GM12801 (cell line): ENCODE measurements around the gene VAC14.

Experiments used
- TF ChIP-seq, protein P1 (sequence below): IDR thresholded peaks from one replicate; pipeline ENCODE4 v1.5.1; 2011; ENCODE audit warnings: control low read depth; ENCODE audit not compliant: insufficient read length; ENCODE audit errors: extremely low read depth

Gene VAC14

DNA sequence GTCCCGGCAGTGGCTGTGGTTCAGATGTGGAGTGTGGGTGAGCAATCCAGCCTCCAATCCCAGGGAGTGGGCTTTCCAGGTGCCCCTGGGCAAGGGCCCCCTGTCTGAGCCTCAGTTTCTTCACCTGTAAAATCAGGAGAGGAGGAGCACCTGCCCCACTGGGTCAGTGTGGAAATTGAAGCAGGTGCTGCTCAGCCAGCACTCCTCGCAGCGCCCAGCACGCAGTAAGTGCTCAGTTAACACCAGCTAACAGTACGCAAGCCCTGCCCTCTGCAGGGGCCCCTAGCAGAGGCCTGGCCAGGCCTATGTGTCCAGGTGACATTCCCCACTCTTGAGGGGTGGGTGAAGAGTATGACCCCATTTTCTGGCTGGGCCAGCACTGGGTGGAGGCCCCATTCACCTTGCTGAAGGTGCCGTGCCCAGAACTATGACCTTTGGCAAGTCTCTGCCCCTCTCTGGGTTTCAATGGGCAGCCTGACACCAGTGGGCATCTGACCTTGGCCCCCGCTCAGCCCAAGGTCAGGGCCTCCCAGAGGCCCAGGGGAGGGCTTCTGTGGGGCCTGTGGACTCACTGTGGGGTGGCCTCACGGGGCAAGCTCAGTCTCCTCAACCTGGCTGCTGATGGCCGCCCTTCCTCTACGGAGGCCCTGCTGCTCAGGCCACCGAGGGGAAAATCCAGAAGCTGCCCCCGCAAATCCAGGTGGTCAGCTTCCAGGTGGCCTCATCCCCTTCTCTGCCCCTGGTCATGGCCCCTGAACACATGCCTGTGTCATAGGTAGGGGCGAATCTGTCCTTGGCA, 117.6 kb downstream of the VAC14 start:
- TF ChIP-seq, protein P1, sequence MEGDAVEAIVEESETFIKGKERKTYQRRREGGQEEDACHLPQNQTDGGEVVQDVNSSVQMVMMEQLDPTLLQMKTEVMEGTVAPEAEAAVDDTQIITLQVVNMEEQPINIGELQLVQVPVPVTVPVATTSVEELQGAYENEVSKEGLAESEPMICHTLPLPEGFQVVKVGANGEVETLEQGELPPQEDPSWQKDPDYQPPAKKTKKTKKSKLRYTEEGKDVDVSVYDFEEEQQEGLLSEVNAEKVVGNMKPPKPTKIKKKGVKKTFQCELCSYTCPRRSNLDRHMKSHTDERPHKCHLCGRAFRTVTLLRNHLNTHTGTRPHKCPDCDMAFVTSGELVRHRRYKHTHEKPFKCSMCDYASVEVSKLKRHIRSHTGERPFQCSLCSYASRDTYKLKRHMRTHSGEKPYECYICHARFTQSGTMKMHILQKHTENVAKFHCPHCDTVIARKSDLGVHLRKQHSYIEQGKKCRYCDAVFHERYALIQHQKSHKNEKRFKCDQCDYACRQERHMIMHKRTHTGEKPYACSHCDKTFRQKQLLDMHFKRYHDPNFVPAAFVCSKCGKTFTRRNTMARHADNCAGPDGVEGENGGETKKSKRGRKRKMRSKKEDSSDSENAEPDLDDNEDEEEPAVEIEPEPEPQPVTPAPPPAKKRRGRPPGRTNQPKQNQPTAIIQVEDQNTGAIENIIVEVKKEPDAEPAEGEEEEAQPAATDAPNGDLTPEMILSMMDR: no peak

DNA sequence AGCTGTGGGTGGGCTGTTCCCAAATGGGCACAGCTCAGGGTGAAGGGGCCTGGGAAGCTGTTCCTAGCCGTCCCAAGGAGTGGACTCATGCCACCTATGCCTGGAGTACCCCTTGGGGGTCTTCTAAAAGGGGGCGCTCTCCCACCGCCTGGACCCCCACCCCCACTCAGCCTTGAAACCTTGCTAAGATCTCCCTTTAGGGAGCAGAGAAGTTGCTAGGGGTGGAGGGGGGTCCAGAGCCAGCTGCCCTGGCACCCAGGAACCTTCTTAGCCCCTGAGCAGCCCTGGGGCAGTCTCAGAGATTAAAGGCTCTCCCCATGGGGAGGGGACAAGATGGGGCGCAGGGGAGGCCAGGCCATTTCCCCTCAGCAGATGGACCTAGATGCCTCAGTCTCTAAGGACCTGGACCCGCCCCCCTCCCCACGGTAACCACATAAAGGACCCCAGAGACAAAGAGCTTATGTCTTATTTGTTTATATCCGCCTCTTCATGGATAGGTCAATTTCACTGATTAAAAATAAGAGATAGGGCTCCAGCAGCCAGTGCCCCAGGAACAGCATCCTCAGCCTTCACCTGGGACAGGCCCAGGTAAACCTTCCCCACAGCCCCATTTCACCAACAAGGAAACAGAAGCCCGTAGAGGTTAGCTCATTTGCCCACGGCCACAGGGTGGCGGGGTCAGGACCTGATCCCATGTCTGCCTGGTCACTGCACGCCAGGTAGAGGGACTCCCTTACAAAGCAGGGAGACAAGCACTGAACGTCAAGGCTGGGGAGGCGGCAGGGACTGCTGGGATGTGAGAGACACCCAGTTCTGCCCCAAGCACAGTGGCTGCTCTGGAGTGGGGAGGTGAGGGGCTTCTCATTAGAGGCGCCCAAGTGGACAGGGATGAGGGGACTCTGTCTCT, 118.5 kb downstream of the VAC14 start:
- TF ChIP-seq, protein P1: no peak

DNA sequence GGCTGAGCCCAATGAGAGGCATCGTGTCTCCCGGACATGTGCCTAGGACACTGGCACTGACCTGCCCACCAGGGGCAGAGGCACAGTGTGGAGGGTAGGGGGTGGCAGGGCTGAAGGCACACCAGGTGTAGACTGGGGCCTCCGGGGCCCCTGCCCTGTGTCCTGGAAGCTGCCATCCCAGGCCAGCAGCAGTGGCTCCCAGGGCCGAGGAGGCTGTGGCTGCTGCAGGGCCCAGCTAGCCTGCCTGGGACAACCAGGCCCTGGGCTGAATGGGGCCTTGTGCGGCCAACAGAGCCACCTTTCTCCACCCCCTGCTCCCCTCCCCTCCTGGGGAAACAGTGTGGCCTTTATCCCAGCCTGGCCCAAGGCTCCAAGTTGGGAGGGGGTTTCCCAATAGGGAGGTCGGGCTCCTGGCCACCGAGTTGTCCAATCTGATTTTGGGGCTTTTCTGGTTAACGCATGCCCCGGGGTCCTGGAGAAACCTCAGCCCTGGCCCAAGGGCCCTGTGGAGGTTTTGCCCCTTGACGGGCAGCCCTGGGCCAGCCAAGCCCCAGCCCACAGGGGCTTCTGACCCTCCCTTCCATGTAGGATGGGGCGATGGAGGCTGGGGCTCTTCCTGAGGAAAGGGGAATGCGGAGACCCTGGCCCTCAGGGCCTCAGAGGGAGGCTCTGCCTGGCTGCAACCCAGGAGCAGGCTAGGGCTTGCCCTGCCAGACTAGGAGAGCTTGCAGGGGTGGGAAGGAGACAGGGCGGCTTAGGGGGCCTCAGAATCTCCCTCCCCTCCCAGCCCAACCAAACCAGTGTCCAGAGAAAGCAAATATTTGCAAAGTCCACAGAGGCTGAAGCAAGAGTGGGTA, 119.3 kb downstream of the VAC14 start:
- TF ChIP-seq, protein P1: no peak

DNA sequence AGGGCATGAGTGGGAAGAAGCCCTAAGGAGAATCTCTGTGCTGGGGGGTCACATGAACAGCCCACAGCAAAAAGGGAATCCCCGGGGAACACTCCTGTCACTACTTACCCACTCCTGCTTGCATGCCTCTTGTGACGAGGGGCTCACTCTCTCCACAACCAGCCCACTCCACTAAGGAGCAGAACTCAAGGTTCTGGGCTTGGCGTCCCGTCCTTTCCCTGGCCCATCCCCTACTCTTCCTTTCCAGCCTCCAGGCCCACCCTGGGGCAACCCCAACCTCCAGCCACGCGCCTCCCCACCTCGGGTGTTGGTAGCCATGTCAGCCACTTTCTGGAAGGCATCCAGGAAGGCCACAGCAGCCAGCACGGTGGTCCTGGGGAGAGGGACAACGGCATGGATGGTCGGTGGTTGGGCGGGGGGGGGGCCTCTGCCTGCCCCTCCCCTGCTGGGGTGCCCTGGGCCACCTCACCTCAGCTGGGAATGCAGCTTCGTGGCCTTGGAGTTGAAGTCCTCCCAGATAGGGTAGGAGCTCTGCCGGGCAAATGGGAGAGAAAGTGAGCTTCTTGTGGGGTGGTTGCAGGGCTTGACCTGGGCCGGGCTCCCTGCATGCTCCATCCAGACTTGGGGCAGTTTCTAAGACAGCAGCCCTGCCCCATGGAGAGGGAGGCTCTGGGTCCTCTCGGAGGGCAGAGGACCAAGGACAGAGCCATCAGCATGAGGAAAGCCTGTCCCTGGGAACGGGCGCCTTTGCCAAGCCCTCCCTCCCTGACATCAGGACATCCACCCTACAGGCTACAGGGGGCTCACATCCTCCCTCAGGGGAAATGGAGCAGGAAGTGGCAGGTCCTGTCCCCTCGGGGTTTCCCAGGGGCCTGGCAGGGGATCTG, 120.2 kb downstream of the VAC14 start:
- TF ChIP-seq, protein P1: no peak

DNA sequence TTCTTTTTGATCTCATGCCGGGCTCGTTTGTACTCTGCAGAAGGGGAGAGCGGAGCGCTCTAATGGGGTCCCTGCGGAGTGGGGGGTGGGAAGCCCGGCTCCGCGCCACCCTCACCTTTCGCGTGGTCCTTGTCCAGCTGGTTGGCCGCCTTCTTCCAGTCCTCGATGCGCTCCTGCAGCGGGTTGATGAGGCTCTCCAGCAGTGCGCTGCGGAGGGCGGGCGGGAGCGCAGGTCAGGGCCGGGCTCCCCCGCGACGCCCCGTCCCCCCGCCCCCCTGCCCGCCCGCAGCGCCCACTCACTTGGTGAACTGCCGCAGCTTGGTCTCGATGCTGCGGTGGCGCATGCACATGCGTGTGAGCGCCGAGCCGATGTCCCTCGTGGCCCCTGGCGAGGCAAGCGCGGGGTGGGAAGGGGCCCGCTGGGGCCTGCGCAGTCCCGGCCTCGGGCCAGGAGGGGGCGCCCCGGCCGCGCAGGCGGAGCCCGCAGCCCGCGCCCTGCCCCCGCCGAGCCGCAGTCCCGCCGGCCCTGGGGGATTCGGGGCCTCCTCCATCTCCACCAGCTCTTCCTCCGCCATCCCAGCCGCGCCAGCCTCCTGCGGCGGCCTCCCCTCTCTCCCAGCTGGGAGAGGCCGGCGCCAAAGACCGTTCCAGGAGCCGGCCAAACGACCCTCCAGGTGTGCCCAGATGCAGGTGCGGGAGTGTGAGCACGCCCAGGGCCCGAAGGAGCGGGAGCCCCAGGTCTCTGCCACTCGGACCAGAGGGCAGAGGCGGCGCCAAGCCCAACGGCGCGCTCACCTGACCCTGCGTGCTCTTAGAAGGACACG, 121.1 kb downstream of the VAC14 start:
- TF ChIP-seq, protein P1: no peak
